HCT116 (cell line): ENCODE measurements around the gene DCDC2. TPM values are rescaled to one million over a fixed set of nuclear protein-coding genes. Genes with fewer than 3 reads are reported as not detected.
"Not testable (repeated sequence)": the region's sequence is repeated elsewhere in the genome, so short reads cannot be mapped to it uniquely, and the experiment has no call there.

ENCODE experiments used
- ATAC-seq: fragments of 200-7000 bp; cut with Tn5 transposase; 2 replicates; pipeline ENCODE4 v1.9.1; 2020; ENCODE audit warnings: mild to moderate bottlenecking, moderate library complexity
- BruUV-seq: library from RNA; stranded (reverse); fragments of 400-500 nt; replicated peaks from 2 replicates; lab custom pipeline; 2021; lab: Mats Ljungman, UMichigan
- CTCF ChIA-PET: fragments of 300-600 bp; sonication (Branson Sonifier 250); formaldehyde crosslinking; loops from one replicate; lab custom pipeline; 2021; ENCODE audit warnings: antibody characterized with exemption; lab: Charles Lee
- POLR2A ChIA-PET: fragments of 300-600, 350-600 bp; sonication (Branson Sonifier 250); formaldehyde crosslinking; loops from one replicate; lab custom pipeline; 2021; ENCODE audit warnings: antibody characterized with exemption; lab: Charles Lee
- RAD21 ChIA-PET, 2 experiments: fragments of 300-600 bp; sonication (Branson Sonifier 250); formaldehyde crosslinking; loops; one replicate each; lab custom pipeline; 2023; ENCODE audit warnings: low total read pairs in 2 of 2; ENCODE audit not compliant: uncharacterized antibody in 2 of 2, unreplicated experiment in 2 of 2, low non-redundant PET in 1 of 2; lab: Charles Lee
- DNase-seq: peaks from one replicate; pipeline ENCODE4 v3.0.0-alpha.2; 2010; ENCODE audit warnings: low read depth, low spot score
- H2AFZ ChIP-seq: fragments of 200-600 bp; shearing (Covaris generic), sonication (generic); 2 replicates; pipeline ENCODE4 v1.6.1; 2017; ENCODE audit warnings: low read depth, mixed run types, mixed read lengths, antibody characterized with exemption, low read length; ENCODE audit not compliant: poor library complexity, severe bottlenecking
- H3K27ac ChIP-seq: 2 replicates; pipeline ENCODE4 v1.5.1; 2012; ENCODE audit warnings: low read depth, low read length
- H3K27me3 ChIP-seq: fragments of 200-600 bp; sonication (generic); 2 replicates; pipeline ENCODE4 v1.6.1; 2016; ENCODE audit warnings: mixed run types, low read length, mixed read lengths; ENCODE audit not compliant: insufficient read depth
- H3K36me3 ChIP-seq, 2 experiments: fragments of 200-500 bp in 1 of 2; fragments of 200-600 bp in 1 of 2; sonication (Bioruptor generic) in 1 of 2; sonication (generic) in 1 of 2; 2 replicates each; pipeline versions ENCODE4 v1.5.1 to v1.6.1; 2014 to 2016; ENCODE audit warnings: low read length in 2 of 2, inconsistent platforms in 1 of 2, mixed read lengths in 1 of 2, mixed run types in 1 of 2; ENCODE audit not compliant: insufficient read depth in 2 of 2, control insufficient read depth in 1 of 2
- H3K4me1 ChIP-seq, 2 experiments: fragments of 200-600 bp in 1 of 2; sonication (generic) in 1 of 2; 2 replicates each; pipeline versions ENCODE4 v1.5.1 to v1.6.1; 2012 to 2017; ENCODE audit warnings: low read length in 2 of 2, inconsistent platforms in 1 of 2, mild to moderate bottlenecking in 1 of 2, mixed read lengths in 1 of 2, mixed run types in 1 of 2, moderate library complexity in 1 of 2; ENCODE audit not compliant: insufficient read depth in 2 of 2, control insufficient read depth in 1 of 2
- H3K4me2 ChIP-seq: fragments of 200-600 bp; sonication (generic); 2 replicates; pipeline ENCODE4 v1.6.1; 2017; ENCODE audit warnings: mixed run types, low read length, mixed read lengths
- H3K4me3 ChIP-seq, 2 experiments: fragments of 200-600 bp in 1 of 2; sonication (generic) in 1 of 2; replicated peaks in 1 of 2; 2 replicates each; pipeline ENCODE4 v1.5.1; 2011 to 2016; ENCODE audit warnings: low read length in 2 of 2, control low read depth in 1 of 2, low read depth in 1 of 2, mild to moderate bottlenecking in 1 of 2, mixed read lengths in 1 of 2, mixed run types in 1 of 2
- H3K79me2 ChIP-seq: fragments of 200-600 bp; sonication (generic); 2 replicates; pipeline ENCODE4 v1.6.1; 2017; ENCODE audit warnings: mild to moderate bottlenecking, mixed run types, low read length, moderate library complexity, mixed read lengths; ENCODE audit not compliant: insufficient read depth
- H3K9ac ChIP-seq: fragments of 200-600 bp; sonication (generic); 2 replicates; pipeline ENCODE4 v1.6.1; 2016; ENCODE audit warnings: low read length, mixed read lengths
- H3K9me2 ChIP-seq: fragments of 200-600 bp; sonication (generic), shearing (Covaris generic); 2 replicates; pipeline ENCODE4 v1.6.1; 2017; ENCODE audit warnings: mixed run types, mild to moderate bottlenecking, moderate library complexity; ENCODE audit not compliant: insufficient read depth
- H3K9me3 ChIP-seq, 2 experiments: fragments of 200-500 bp in 1 of 2; fragments of 200-600 bp in 1 of 2; sonication (Bioruptor generic) in 1 of 2; sonication (generic) in 1 of 2; 2 replicates each; pipeline ENCODE4 v1.6.1; 2014 to 2017; ENCODE audit warnings: low read length in 2 of 2, mixed read lengths in 2 of 2, inconsistent platforms in 1 of 2, low read depth in 1 of 2, mild to moderate bottlenecking in 1 of 2, mixed run types in 1 of 2, moderate library complexity in 1 of 2; ENCODE audit not compliant: control insufficient read depth in 1 of 2, insufficient read depth in 1 of 2
- H4K20me1 ChIP-seq: fragments of 200-600 bp; sonication (generic), shearing (Covaris generic); 2 replicates; pipeline ENCODE4 v1.6.1; 2017; ENCODE audit warnings: mixed run types, mild to moderate bottlenecking, moderate library complexity; ENCODE audit not compliant: insufficient read depth
- CBX3 ChIP-seq: IDR thresholded peaks from 2 replicates; pipeline ENCODE4 v1.6.1; 2012; ENCODE audit warnings: low read depth
- EGR1 ChIP-seq: IDR thresholded peaks from 2 replicates; pipeline ENCODE4 v1.6.1; 2012; ENCODE audit warnings: low read depth
- EZH2phosphoT487 ChIP-seq: fragments of 200-600 bp; IDR thresholded peaks from 2 replicates; pipeline ENCODE4 v1.6.1; 2018; ENCODE audit warnings: antibody characterized with exemption, borderline replicate concordance
- POLR2A ChIP-seq: IDR thresholded peaks from 2 replicates; pipeline ENCODE4 v1.7.0; 2011; ENCODE audit warnings: borderline replicate concordance; ENCODE audit not compliant: insufficient read depth, insufficient read length; ENCODE audit errors: extremely low read depth
- POLR2AphosphoS5 ChIP-seq: IDR thresholded peaks from 2 replicates; pipeline ENCODE4 v1.6.1; 2011; ENCODE audit warnings: mild to moderate bottlenecking, low read depth, low read length, moderate library complexity
- RAD21 ChIP-seq: IDR thresholded peaks from 2 replicates; pipeline ENCODE4 v1.6.1; 2012; ENCODE audit warnings: low read depth, mild to moderate bottlenecking
- SP1 ChIP-seq: IDR thresholded peaks from 2 replicates; pipeline ENCODE4 v1.6.1; 2012; ENCODE audit warnings: low read depth
- SRF ChIP-seq: IDR thresholded peaks from 2 replicates; pipeline ENCODE4 v1.6.1; 2012; ENCODE audit warnings: low read depth
- TCF7L2 ChIP-seq: IDR thresholded peaks from 2 replicates; pipeline ENCODE4 v1.7.0; 2011; ENCODE audit warnings: borderline replicate concordance, inconsistent platforms; ENCODE audit not compliant: insufficient read depth, insufficient read length; ENCODE audit errors: extremely low read depth
- intact Hi-C: fragments of 100-400 bp; cut with micrococcal nuclease; formaldehyde crosslinking; loops from 2 replicates; pipeline ENCODE4 v1.10.0; 2022
- total RNA-seq: library from RNA; stranded (reverse); gene quantifications from one replicate; pipeline ENCODE4 v1.2.1, GENCODE V29; 2021; ENCODE audit not compliant: unreplicated experiment
- TF ChIP-seq, protein P1 (sequence below): IDR thresholded peaks from 2 replicates; pipeline ENCODE4 v1.6.1; 2012; ENCODE audit warnings: low read depth
- TF ChIP-seq, protein P2 (sequence below): IDR thresholded peaks from 2 replicates; pipeline ENCODE4 v1.6.1; 2012

The DCDC2 gene
- total RNA-seq, 1 experiment from 2014 or later = 0.17 TPM

DNA sequence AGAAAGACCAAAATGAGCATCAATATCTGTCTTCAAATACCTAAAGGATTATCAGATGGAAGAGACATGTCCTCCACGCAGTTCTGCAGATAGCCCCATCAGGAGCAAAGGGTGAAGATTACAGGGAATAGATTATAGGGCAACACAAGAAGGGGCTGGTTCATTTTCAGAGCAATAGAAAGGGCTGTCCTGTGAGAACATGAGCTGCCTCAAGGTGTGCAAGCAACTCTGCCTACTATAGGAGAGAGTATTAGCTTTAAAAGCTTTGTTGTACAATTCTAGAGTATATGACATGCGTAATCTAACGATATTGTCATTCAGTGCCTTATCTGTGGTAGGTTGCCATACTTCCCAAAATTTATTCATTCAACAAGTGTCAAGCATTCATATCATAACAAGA is 119.2 kb downstream of the DCDC2 start:
- CTCF ChIA-PET = no interaction called here
- no peaks in the 10 kb centered on the region for H4K20me1 ChIP-seq

DNA sequence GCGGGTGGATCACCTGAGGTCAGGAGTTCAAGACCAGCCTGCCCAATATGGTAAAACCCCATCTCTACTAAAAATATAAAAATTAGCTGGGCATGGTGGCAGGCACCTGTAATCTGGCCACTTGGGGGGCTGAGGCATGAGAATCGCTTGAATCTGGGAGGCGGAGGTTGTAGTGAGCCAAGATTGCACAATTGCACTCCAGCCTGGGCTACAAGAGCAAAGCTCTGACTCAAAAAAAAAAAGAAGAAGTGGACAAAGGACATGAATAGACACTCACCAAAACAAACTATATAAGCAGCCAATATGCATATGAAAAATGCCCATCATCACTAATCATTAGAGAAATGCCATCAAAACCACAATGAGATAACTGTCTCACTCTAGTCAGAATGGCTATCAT is 121.1 kb downstream of the DCDC2 start:
- POLR2A ChIA-PET, DNase-seq, H3K36me3 ChIP-seq, CTCF ChIA-PET, H3K27ac ChIP-seq, intact Hi-C loops, BruUV-seq, H3K9me2 ChIP-seq, H3K9me3 ChIP-seq, H3K4me3 ChIP-seq, H3K27me3 ChIP-seq, H3K9ac ChIP-seq, H4K20me1 ChIP-seq, ATAC-seq, H3K79me2 ChIP-seq, RAD21 ChIA-PET, H3K4me2 ChIP-seq, H3K4me1 ChIP-seq, H2AFZ ChIP-seq: not testable (repeated sequence)

More for the DNA sequence above, 119.2 kb downstream of the DCDC2 start:
- no peak overlapping the region for H3K27ac ChIP-seq
- no peak for DNase-seq
- ChIA-PET POLR2A (no interaction called here), RAD21 (no interaction called here)
- intact Hi-C loops = no loop called here
- no peaks in the 10 kb centered on the region for H3K36me3 ChIP-seq
- no peak overlapping the region for H3K4me2 ChIP-seq
- no peaks in the 10 kb centered on the region for H3K9me2 ChIP-seq
- H3K4me3 ChIP-seq = no peak overlapping the region
- H2AFZ ChIP-seq = no peak overlapping the region
- H3K9ac ChIP-seq = no peak overlapping the region
- no peaks in the 10 kb centered on the region for H3K4me1 ChIP-seq
- no peaks in the 10 kb centered on the region for H3K27me3 ChIP-seq
- no peaks in the 10 kb centered on the region for H3K9me3 ChIP-seq
- no peaks in the 10 kb centered on the region for H3K79me2 ChIP-seq
- TF ChIP-seq EGR1 = no peak
- no peak for ATAC-seq
- no TSS peak for BruUV-seq

DNA sequence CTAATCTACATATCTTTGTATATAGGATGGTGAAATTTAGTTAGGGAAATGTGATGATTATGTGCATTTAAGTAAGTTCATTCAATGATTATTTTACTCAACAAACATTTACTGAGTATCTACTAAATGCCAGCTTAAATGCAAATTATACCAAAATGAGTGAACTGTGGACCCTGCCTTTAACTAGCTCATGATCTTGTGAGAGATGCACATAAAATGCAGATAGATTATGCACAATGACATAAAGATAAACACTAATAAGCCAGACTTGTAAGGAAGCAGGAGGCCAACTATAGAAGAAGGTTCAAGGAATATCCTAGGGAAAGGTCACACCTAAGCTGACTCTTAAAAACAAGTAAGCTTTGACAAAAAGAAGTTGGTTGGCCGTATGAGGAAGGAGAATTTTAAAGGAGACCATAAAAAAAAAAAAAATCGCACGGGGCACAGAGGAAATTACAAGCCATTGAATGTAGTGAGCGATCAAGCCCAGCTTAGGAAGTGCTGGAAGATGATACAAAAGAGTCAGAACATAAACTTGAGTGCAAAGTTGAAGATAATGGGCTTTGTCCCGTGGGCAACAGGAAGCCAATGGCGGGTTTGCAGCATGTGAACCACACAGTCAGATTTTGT is 123.9 kb downstream of the DCDC2 start:
- no TSS peak for BruUV-seq
- no peak overlapping the region for H2AFZ ChIP-seq
- no peak overlapping the region for H3K4me3 ChIP-seq
- H3K27me3 ChIP-seq = no peaks in the 10 kb centered on the region
- RAD21 ChIA-PET = no interaction called here
- no peaks in the 10 kb centered on the region for H3K79me2 ChIP-seq
- no peaks in the 10 kb centered on the region for H3K4me1 ChIP-seq
- POLR2A ChIA-PET = no interaction called here
- no peaks in the 10 kb centered on the region for H3K9me3 ChIP-seq
- ATAC-seq (no peak), DNase-seq (no peak)
- no peak overlapping the region for H3K9ac ChIP-seq
- H4K20me1 ChIP-seq = no peaks in the 10 kb centered on the region
- H3K9me2 ChIP-seq = no peaks in the 10 kb centered on the region
- CTCF ChIA-PET = no interaction called here
- intact Hi-C loops = no loop called here
- no peaks in the 10 kb centered on the region for H3K36me3 ChIP-seq
- H3K4me2 ChIP-seq = no peak overlapping the region
- H3K27ac ChIP-seq = no peak overlapping the region
- TF ChIP-seq POLR2A (no peak), TCF7L2 (no peak), SRF (no peak), RAD21 (no peak), CBX3 (no peak), POLR2AphosphoS5 (no peak), SP1 (no peak), EZH2phosphoT487 (no peak)
- TF ChIP-seq, protein P1, sequence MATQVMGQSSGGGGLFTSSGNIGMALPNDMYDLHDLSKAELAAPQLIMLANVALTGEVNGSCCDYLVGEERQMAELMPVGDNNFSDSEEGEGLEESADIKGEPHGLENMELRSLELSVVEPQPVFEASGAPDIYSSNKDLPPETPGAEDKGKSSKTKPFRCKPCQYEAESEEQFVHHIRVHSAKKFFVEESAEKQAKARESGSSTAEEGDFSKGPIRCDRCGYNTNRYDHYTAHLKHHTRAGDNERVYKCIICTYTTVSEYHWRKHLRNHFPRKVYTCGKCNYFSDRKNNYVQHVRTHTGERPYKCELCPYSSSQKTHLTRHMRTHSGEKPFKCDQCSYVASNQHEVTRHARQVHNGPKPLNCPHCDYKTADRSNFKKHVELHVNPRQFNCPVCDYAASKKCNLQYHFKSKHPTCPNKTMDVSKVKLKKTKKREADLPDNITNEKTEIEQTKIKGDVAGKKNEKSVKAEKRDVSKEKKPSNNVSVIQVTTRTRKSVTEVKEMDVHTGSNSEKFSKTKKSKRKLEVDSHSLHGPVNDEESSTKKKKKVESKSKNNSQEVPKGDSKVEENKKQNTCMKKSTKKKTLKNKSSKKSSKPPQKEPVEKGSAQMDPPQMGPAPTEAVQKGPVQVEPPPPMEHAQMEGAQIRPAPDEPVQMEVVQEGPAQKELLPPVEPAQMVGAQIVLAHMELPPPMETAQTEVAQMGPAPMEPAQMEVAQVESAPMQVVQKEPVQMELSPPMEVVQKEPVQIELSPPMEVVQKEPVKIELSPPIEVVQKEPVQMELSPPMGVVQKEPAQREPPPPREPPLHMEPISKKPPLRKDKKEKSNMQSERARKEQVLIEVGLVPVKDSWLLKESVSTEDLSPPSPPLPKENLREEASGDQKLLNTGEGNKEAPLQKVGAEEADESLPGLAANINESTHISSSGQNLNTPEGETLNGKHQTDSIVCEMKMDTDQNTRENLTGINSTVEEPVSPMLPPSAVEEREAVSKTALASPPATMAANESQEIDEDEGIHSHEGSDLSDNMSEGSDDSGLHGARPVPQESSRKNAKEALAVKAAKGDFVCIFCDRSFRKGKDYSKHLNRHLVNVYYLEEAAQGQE = no peak
- TF ChIP-seq, protein P2, sequence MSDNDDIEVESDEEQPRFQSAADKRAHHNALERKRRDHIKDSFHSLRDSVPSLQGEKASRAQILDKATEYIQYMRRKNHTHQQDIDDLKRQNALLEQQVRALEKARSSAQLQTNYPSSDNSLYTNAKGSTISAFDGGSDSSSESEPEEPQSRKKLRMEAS = no peak
